Measurements from ENCODE around the gene TACR2. TPM values are rescaled to one million over a fixed set of nuclear protein-coding genes. Genes with fewer than 3 reads are reported as not detected.

The TACR2 gene
- total and polyA plus RNA-seq, 4 donors, result 0.31 to 2.5 (median 0.49) TPM; not detected in 1

DNA sequence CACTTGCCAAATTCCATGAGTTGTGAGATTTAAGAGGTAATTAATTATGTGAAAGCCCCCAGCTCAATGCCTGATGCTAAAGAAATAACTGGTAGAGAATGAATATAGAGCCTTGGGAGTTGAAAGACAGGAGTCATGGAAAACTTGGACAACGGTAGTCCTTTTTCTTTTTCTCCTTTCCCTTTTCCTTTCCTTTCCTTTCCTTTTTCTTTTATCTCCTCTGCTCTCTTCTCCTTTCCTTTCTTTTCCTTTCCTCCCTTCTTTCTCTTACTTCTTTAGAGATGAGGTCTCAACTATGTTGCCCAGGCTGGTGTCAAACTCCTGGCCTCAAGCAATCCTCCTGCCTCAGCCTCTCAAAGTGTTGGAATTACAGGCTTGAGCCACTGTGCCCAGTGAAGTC lies 26.6 kb upstream of the TACR2 start:
- H3K27ac ChIP-seq (ENCODE audit: low read depth in 1 of 2, low read length in 2 of 2), result no peak overlapping the region
- H3K4me3 ChIP-seq (ENCODE audit: low read length in 2 of 2), result no peak overlapping the region
- no peak for DNase-seq
- 76 to 92% methylated on average over 1 of the region's 1 CpG for WGBS, 2 donors
- H3K4me1 ChIP-seq (ENCODE audit: control insufficient read depth in 1 of 2, insufficient read depth in 2 of 2, low read length in 2 of 2), result no peaks in the 10 kb centered on the region
- no peaks in the 10 kb centered on the region for H3K9me3 ChIP-seq (ENCODE audit: control insufficient read depth, low read length)
- no peaks in the 10 kb centered on the region for H3K27me3 ChIP-seq (ENCODE audit: control insufficient read depth in 1 of 2, insufficient read depth in 2 of 2, low read length in 1 of 2)
- no peaks in the 10 kb centered on the region for H3K36me3 ChIP-seq (ENCODE audit: control insufficient read depth in 1 of 2, insufficient read depth in 2 of 2, low read length in 1 of 2)
- intact Hi-C loops (cut with DNase I), result no loop called here
- ATAC-seq (ENCODE audit: low FRiP score), result no peak

- Histone ChIP-seq H3K36me3 (ENCODE audit: control insufficient read depth in 1 of 2, insufficient read depth in 2 of 2, low read length in 1 of 2) (no peaks in the 10 kb centered on the region), H3K9me3 (ENCODE audit: control insufficient read depth, low read length) (no peaks in the 10 kb centered on the region), H3K27me3 (ENCODE audit: control insufficient read depth in 1 of 2, insufficient read depth in 2 of 2, low read length in 1 of 2) (no peaks in the 10 kb centered on the region), H3K4me1 (ENCODE audit: control insufficient read depth in 1 of 2, insufficient read depth in 2 of 2, low read length in 2 of 2) (no peaks in the 10 kb centered on the region), H3K4me3 (ENCODE audit: low read length in 2 of 2) (no peak overlapping the region), H3K27ac (ENCODE audit: low read depth in 1 of 2, low read length in 2 of 2) (no peak overlapping the region)
- no peak for DNase-seq
- 64 to 68% methylated on average over 5 of the region's 5 CpGs for WGBS, 2 donors
- intact Hi-C loops (cut with DNase I), result no loop called here
- ATAC-seq (ENCODE audit: low FRiP score), result no peak
These were observed 23.2 kb upstream of the TACR2 start for GRCh38 chr10:69439813-69440506.

- ATAC-seq (ENCODE audit: low FRiP score) (no peak), DNase-seq (no peak)
- no peak overlapping the region for H3K27ac ChIP-seq (ENCODE audit: low read depth in 1 of 2, low read length in 2 of 2)
- H3K36me3 ChIP-seq (ENCODE audit: control insufficient read depth in 1 of 2, insufficient read depth in 2 of 2, low read length in 1 of 2), result no peaks in the 10 kb centered on the region
- no peak overlapping the region for H3K4me3 ChIP-seq (ENCODE audit: low read length in 2 of 2)
- H3K9me3 ChIP-seq (ENCODE audit: control insufficient read depth, low read length), result no peaks in the 10 kb centered on the region
- no peaks in the 10 kb centered on the region for H3K4me1 ChIP-seq (ENCODE audit: control insufficient read depth in 1 of 2, insufficient read depth in 2 of 2, low read length in 2 of 2)
- intact Hi-C loops (cut with DNase I), result no loop called here
- 13 to 27% methylated on average over 5 of the region's 5 CpGs for WGBS, 2 donors
- no peaks in the 10 kb centered on the region for H3K27me3 ChIP-seq (ENCODE audit: control insufficient read depth in 1 of 2, insufficient read depth in 2 of 2, low read length in 1 of 2)
These were observed 22.6 kb upstream of the TACR2 start for GRCh38 chr10:69439350-69439739.

DNA sequence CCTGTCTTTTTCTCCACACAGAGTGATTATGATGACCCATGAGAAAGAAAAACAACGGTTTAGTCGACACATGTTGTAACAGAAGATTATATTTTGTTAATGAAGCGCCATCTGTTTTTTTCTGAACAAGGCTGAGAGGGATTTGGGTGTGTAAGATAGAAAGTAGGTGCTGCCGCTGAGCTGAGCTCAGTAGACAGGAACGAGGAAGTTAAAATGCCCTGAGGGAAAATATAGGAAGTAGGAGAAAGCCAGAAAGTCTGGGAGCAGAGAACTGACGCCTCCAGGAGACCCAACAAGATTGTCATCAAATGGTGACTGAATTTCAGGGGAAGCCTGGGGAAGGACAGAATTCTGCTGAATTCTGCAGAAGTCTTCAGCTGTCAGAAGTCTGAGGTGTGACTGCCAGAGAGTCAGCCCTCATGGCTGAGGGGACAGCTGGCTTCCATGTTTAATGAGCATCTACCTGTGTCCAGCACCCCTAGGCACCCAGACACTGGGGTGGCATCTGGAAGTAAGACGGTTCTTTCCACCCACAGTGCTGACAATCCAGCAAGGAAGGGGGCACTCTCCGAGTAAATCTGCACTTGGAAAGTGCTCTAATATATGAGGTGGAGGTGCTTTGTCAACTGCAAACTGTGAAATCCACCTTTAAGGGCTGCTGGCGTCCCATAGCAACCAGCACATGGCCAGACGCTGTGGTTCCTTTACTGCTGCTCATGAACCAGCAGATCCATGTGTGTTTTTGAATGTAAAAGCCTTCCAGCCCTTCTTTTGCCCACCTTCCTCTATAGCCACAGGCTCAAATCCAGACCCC lies 22.0 kb upstream of the TACR2 start:
- Histone ChIP-seq H3K36me3 (ENCODE audit: control insufficient read depth in 1 of 2, insufficient read depth in 2 of 2, low read length in 1 of 2) (no peaks in the 10 kb centered on the region), H3K4me1 (ENCODE audit: control insufficient read depth in 1 of 2, insufficient read depth in 2 of 2, low read length in 2 of 2) (no peaks in the 10 kb centered on the region), H3K9me3 (ENCODE audit: control insufficient read depth, low read length) (no peaks in the 10 kb centered on the region), H3K27me3 (ENCODE audit: control insufficient read depth in 1 of 2, insufficient read depth in 2 of 2, low read length in 1 of 2) (no peaks in the 10 kb centered on the region), H3K4me3 (ENCODE audit: low read length in 2 of 2) (no peak overlapping the region), H3K27ac (ENCODE audit: low read depth in 1 of 2, low read length in 2 of 2) (no peak overlapping the region)
- WGBS, 2 donors, result 37 to 44% methylated on average over 10 of the region's 10 CpGs
- intact Hi-C loops (cut with DNase I), result no loop called here
- DNase-seq, result no peak
- no peak for ATAC-seq (ENCODE audit: low FRiP score)

- Histone ChIP-seq H3K36me3 (ENCODE audit: control insufficient read depth in 1 of 2, insufficient read depth in 2 of 2, low read length in 1 of 2) (no peaks in the 10 kb centered on the region), H3K27me3 (ENCODE audit: control insufficient read depth in 1 of 2, insufficient read depth in 2 of 2, low read length in 1 of 2) (no peaks in the 10 kb centered on the region), H3K9me3 (ENCODE audit: control insufficient read depth, low read length) (no peaks in the 10 kb centered on the region), H3K4me1 (ENCODE audit: control insufficient read depth in 1 of 2, insufficient read depth in 2 of 2, low read length in 2 of 2) (no peaks in the 10 kb centered on the region), H3K27ac (ENCODE audit: low read depth in 1 of 2, low read length in 2 of 2) (no peak overlapping the region), H3K4me3 (ENCODE audit: low read length in 2 of 2) (no peak overlapping the region)
- 94 to 95% methylated on average over 13 of the region's 13 CpGs for WGBS, 2 donors
- intact Hi-C loops (cut with DNase I), result no loop called here
- no peak for DNase-seq
- ATAC-seq (ENCODE audit: low FRiP score), result no peak
These were observed 20.9 kb upstream of the TACR2 start for GRCh38 chr10:69437321-69438259.

DNA sequence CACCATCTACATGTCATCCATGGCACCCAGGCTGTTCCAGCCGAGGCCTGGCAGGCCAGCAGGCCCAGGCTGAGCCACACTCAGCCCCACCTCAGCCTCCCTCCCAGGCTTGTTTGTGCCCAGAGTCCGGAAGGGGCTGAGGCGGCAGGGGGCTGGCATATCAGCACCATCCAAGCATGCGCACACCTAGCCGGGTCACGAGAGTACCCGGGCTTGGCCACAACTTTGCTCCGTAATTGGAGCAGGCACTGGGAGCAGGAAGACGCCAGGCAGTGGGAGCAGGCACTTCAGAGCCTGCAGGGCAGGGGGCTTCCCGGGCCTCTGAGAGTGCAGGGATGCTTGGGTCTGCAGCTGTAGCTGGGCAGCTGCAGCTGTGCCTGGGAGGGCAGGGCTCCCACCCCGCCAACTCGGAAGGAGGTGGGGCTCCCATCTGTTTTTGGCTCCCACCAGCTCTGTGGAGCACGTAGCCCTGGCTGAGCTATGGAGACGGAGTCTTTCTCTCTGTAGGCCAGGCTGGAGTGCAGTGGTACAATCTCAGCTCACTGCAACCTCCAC lies 19.3 kb upstream of the TACR2 start:
- ATAC-seq (ENCODE audit: low FRiP score), result no peak
- 95 to 96% methylated on average over 14 of the region's 14 CpGs for WGBS, 2 donors

GRCh38 chr10:69434926-69435325 lies 18.2 kb upstream of the TACR2 start:
- Histone ChIP-seq H3K27me3 (ENCODE audit: control insufficient read depth in 1 of 2, insufficient read depth in 2 of 2, low read length in 1 of 2) (no peaks in the 10 kb centered on the region), H3K4me3 (ENCODE audit: low read length in 2 of 2) (no peak overlapping the region), H3K27ac (ENCODE audit: low read depth in 1 of 2, low read length in 2 of 2) (no peak overlapping the region), H3K4me1 (ENCODE audit: control insufficient read depth in 1 of 2, insufficient read depth in 2 of 2, low read length in 2 of 2) (no peaks in the 10 kb centered on the region), H3K9me3 (ENCODE audit: control insufficient read depth, low read length) (no peaks in the 10 kb centered on the region), H3K36me3 (ENCODE audit: control insufficient read depth in 1 of 2, insufficient read depth in 2 of 2, low read length in 1 of 2) (no peaks in the 10 kb centered on the region)
- ATAC-seq (ENCODE audit: low FRiP score), result no peak
- 97 to 98% methylated on average over 11 of the region's 11 CpGs for WGBS, 2 donors
- intact Hi-C loops (cut with DNase I), result no loop called here
- DNase-seq, result no peak

More for the DNA sequence above, 19.3 kb upstream of the TACR2 start:
- intact Hi-C loops (cut with DNase I), result no loop called here
- Histone ChIP-seq H3K27me3 (ENCODE audit: control insufficient read depth in 1 of 2, insufficient read depth in 2 of 2, low read length in 1 of 2) (no peaks in the 10 kb centered on the region), H3K36me3 (ENCODE audit: control insufficient read depth in 1 of 2, insufficient read depth in 2 of 2, low read length in 1 of 2) (no peaks in the 10 kb centered on the region), H3K27ac (ENCODE audit: low read depth in 1 of 2, low read length in 2 of 2) (no peak overlapping the region), H3K9me3 (ENCODE audit: control insufficient read depth, low read length) (no peaks in the 10 kb centered on the region), H3K4me1 (ENCODE audit: control insufficient read depth in 1 of 2, insufficient read depth in 2 of 2, low read length in 2 of 2) (no peaks in the 10 kb centered on the region), H3K4me3 (ENCODE audit: low read length in 2 of 2) (no peak overlapping the region)
- DNase-seq, result no peak

GRCh38 chr10:69434169-69434568 lies 17.5 kb upstream of the TACR2 start:
- no peaks in the 10 kb centered on the region for H3K9me3 ChIP-seq (ENCODE audit: control insufficient read depth, low read length)
- ATAC-seq (ENCODE audit: low FRiP score), result no peak
- DNase-seq, result no peak
- 80 to 82% methylated on average over 2 of the region's 2 CpGs for WGBS, 2 donors
- H3K4me1 ChIP-seq (ENCODE audit: control insufficient read depth in 1 of 2, insufficient read depth in 2 of 2, low read length in 2 of 2), result no peaks in the 10 kb centered on the region
- H3K4me3 ChIP-seq (ENCODE audit: low read length in 2 of 2), result no peak overlapping the region
- intact Hi-C loops (cut with DNase I), result no loop called here
- no peak overlapping the region for H3K27ac ChIP-seq (ENCODE audit: low read depth in 1 of 2, low read length in 2 of 2)
- H3K27me3 ChIP-seq (ENCODE audit: control insufficient read depth in 1 of 2, insufficient read depth in 2 of 2, low read length in 1 of 2), result no peaks in the 10 kb centered on the region
- H3K36me3 ChIP-seq (ENCODE audit: control insufficient read depth in 1 of 2, insufficient read depth in 2 of 2, low read length in 1 of 2), result no peaks in the 10 kb centered on the region
